Left renal pelvis (tissue), 4 donors: ENCODE results near the gene PSG1. TPM values are rescaled to one million over a fixed set of nuclear protein-coding genes. Genes with fewer than 3 reads are reported as not detected.
"Not testable (repeated sequence)": the region's sequence is repeated elsewhere in the genome, so short reads cannot be mapped to it uniquely, and the experiment has no call there.

Source experiments
- DNase-seq, 4 donors: peaks; one replicate each; pipeline ENCODE4 v3.0.0-alpha.2; 2013; ENCODE audit warnings: low read depth in 4 of 4, low spot score in 3 of 4
- polyA plus RNA-seq, 4 donors: library from polyadenylated mRNA; unstranded; fragments of 120-200 nt; gene quantifications; one replicate each; pipeline ENCODE4 v1.2.1, GENCODE V29; 2013; ENCODE audit not compliant: insufficient read length in 4 of 4

PSG1 gene
- polyA plus RNA-seq, 4 donors, result 0.22 TPM; not detected in 3

DNA sequence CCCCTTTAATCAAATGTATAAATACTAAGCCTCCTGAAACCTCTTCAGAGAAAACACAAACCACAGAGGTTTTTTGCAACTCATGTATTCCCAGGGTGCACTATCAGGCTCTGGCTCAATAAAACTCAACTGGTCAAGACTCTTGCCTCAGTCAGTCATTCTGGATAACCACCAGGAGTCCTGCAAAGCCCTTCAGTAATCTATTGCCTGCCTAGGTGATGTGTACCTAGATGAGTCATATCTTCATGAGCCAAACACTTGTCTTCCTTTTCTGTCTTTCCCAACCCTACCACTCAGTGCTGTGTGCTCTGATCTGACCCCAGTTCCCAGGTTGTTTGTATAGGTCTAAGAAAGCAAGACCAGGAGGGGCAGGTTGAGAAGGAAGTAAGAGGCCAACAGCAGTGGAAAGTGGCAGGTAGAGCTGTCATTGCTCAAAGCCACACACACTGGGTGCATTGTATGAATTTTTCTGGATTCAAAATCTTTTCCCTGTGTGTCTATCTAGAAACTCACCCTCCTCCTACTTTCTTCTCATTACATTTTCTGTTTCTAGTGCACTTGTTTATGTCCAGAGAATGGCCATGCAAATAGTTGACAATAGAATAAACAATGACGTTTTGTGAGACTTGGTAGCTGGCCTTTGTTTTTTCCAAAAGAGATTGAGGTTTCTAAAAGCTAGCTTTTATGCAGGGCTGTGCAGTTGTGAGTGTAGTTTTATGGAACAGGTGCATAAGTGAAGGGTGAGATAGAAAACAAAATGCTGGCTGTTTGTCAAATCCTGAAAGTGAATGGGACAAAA lies 48.1 kb downstream of the PSG1 start:
- no peak for DNase-seq

DNA sequence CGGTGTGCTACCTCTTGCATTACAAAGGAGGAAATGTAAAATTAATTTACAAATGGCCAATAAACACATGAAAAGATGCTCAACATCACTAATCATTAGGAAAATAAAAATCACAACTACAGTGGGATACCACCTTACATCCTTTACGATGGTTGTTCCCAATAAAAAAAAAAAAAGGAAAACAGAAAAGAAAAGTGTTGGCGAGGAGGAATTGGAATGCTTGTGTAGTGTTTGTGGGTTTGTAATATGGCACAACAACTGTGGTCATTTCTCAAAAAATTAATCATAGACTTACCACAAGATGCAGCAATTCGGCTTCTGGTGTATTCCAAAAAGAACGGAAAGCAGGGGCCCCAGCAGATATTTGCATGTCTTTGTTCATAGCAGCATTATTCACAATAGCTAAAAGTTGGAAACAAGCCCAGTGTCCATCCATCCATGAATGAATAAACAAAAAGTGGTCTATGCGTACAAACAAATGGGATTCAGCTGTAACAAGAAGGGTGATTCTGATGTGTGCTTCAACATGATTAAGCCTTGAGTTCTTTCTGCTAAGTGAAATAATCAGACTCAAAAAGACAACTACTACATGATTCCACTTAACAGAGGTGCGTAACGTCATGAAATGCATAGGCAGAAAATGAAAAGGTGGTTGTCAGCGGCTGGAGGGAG lies 58.1 kb downstream of the PSG1 start:
- not testable (repeated sequence) for DNase-seq

DNA sequence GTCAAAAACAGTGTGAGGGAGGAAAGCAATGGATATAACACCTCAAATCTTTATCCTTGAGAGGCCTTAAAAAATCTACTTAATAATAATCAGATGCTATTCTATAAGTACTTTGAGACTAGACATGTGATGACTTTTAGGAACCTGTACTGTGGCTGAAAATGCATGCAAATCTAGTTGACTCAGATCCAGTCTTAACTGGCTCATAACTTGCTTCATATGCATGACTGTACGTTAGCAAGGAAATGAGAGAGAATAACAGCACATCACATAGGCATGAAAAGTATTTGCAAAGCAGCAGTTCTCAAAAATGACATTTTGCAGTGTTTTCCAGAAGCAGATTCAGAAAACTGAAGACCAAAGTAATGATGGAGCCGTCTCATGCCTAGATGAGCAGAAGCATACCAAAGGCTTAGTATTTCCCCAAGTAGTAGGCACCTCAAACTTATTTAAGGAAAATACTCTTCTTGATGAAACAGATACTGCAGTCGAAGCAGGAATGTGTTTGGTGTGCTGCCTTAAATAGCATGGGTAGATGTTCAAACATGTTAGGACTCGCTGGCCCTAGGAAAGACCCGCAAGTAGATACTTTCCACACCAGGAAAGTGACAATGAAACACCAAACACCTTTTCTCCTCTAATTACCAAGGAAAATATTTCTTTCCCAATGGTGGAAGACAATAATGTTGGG lies 59.4 kb downstream of the PSG1 start:
- DNase-seq, result not testable (repeated sequence)

DNA sequence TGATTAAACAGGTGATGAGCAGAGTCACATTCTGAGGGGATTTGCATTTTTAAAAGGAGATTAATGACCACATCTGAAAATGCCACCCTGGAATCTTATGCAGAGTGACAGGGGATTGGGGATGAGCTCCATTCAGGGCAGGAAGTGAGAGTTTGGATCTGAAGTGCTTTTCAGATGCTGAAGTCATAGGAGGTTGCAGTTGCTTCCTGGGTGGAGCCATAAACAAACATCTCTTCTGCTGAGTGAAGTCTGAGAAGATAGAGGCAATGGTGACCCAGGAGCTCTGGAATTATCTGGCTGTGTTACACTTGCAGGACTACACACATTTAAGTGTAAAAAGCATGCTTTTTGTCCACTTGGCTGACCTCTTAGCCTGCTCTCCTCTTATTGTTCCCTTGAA lies 62.6 kb downstream of the PSG1 start:
- no peak for DNase-seq

Other genes starting within 250 kb of the PSG1 start
- under 1 TPM in 1 of 4 donors, not detected in 3; 0.31 TPM for gene PSG3, start 139.2 kb downstream of the PSG1 start, polyA plus RNA-seq
- gene PSG8, start 114.0 kb downstream of the PSG1 start, polyA plus RNA-seq, result not detected
- under 1 TPM in 1 of 4 donors, not detected in 3; 0.10 TPM for gene PSG6, start 38.2 kb upstream of the PSG1 start, polyA plus RNA-seq
- not detected for gene PSG7, start 57.5 kb upstream of the PSG1 start, polyA plus RNA-seq
- gene PSG11, start 146.8 kb upstream of the PSG1 start, polyA plus RNA-seq, result under 1 TPM in 1 of 4 donors, not detected in 3; 0.20 TPM
- gene PSG2, start 203.0 kb upstream of the PSG1 start, polyA plus RNA-seq, result under 1 TPM in 1 of 4 donors, not detected in 3; 0.23 TPM